Mammary epithelial cell (primary cell): ENCODE measurements around the gene WBP2.
A peak's percentile ranks its signal among the peaks of the same experiment; 100 is the strongest.

ENCODE experiments used
- EZH2 ChIP-seq: IDR thresholded peaks from 2 replicates; pipeline ENCODE4 v1.6.1; 2012; ENCODE audit warnings: low read length, inconsistent platforms, borderline replicate concordance
- TF ChIP-seq, protein P1 (sequence below), 2 donors: IDR thresholded peaks in 1 of 2; conservative IDR thresholded peaks in 1 of 2; 2 replicates each; pipeline ENCODE4 v1.5.1; 2011 to 2012; ENCODE audit warnings: inconsistent platforms in 2 of 2, low read length in 2 of 2, mild to moderate bottlenecking in 2 of 2, control low read depth in 1 of 2, low read depth in 1 of 2; ENCODE audit not compliant: insufficient read depth in 1 of 2; ENCODE audit errors: extremely low read depth in 1 of 2

DNA sequence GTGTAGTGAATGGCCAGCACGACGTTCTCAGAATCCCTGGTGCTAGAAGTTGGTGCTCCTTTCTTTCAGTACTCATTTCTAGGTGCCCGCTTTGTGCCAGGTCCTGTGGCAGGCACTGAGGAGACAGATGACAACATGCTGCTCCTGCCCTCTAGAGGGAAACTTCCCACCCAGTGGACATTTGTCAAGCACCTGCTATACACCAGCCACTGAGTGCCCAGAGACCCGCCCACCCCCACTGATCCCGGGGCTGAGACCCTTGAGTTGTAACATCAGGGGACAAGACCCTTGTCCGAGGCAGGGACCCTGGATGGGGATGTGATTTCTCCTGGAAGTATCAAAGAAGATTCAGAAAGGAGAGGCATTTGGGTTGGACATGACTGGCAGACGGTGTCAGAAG lies 36.0 kb downstream of the WBP2 start:
- TF ChIP-seq, protein P1, sequence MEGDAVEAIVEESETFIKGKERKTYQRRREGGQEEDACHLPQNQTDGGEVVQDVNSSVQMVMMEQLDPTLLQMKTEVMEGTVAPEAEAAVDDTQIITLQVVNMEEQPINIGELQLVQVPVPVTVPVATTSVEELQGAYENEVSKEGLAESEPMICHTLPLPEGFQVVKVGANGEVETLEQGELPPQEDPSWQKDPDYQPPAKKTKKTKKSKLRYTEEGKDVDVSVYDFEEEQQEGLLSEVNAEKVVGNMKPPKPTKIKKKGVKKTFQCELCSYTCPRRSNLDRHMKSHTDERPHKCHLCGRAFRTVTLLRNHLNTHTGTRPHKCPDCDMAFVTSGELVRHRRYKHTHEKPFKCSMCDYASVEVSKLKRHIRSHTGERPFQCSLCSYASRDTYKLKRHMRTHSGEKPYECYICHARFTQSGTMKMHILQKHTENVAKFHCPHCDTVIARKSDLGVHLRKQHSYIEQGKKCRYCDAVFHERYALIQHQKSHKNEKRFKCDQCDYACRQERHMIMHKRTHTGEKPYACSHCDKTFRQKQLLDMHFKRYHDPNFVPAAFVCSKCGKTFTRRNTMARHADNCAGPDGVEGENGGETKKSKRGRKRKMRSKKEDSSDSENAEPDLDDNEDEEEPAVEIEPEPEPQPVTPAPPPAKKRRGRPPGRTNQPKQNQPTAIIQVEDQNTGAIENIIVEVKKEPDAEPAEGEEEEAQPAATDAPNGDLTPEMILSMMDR (conservative IDR thresholded peaks at IDR 0.05 in 1 of 2, IDR thresholded peaks at IDR 0.05 in 1 of 2; ENCODE audit: extremely low read depth in 1 of 2, insufficient read depth in 1 of 2, low read depth in 1 of 2, low read length in 2 of 2), result peak in 1 of 2 donors; percentile 24
- TF ChIP-seq EZH2, result no peak
